ENCODE measurements around the gene CYP2C18.
"Not testable (repeated sequence)": the region's sequence is repeated elsewhere in the genome, so short reads cannot be mapped to it uniquely, and the experiment has no call there.

CYP2C18 gene

DNA sequence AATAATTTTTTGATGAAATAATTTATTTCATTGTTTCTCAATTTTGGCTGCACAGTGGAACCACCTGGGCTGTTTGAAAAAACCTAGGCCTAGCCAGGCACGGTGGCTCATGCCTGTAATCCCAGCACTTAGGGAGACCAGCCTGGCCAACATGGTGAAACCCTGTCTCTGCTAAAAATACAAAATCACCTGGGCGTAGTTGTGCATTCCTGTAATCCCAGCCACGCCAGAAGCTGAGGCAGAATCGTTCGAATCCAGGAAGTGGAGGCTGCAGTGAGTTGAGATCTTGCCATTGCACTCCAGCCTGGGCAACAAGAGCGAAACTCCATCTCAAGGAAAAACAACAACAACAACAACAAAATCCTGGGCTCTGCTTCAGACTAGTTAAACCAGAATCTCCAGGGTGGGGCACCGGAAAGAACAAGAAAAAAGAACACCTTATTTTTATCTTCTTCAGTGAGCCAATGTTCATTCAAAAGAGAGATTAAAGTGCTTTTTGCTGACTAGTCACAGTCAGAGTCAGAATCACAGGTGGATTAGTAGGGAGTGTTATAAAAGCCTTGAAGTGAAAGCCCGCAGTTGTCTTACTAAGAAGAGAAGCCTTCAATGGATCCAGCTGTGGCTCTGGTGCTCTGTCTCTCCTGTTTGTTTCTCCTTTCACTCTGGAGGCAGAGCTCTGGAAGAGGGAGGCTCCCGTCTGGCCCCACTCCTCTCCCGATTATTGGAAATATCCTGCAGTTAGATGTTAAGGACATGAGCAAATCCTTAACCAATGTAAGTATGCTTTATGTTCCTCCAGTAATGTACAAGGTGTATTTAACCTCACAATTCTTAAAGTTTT is at the start of gene CYP2C18:
CYP2C18 (plus strand) TSS at position 516 of the 841 bp plus-strand sequence; CDS start at position 607, 91 bp downstream.
- DNase-seq (ENCODE audit: low spot score), result no peak

DNA sequence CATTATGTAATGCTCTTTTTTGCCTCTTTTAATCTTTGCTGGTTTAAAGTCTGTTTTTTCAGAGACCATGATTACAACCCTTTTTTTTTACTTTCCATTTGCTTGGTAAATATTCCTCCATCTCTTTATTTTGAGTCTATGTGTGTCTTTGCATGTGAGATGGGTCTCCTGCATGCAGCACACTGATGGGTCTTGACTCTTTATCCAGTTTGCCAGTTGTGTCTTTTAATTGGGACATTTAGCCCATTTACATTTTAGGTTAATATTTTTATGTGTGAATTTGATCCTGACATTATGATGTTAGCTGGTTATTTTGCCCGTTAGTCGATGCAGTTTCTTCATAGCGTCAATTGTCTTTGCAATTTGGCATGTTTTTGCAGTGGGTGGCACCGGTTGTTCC is 45.4 kb upstream of the CYP2C18 start:
- DNase-seq (ENCODE audit: low spot score), result not testable (repeated sequence)

DNA sequence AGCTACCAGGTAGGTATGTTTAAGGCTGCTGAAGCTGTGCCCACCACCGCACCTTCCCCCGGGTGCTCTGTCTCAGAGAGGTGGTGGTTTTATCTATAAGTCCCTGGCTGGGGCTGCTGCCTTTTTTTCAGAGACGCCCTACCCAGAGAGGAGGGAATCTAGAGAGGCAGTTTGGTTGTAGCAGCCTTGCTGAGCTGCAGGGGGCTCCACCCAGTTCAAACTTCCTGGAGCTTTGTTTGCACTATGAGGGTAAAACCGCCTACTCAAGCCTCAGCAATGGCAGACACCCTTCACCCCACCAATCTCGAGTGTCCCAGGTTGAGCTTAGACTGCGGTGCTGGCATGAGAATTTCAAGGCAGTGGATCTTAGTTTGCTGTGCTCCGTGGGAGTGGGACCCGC is 43.6 kb upstream of the CYP2C18 start:
- DNase-seq (ENCODE audit: low spot score), result no peak

DNA sequence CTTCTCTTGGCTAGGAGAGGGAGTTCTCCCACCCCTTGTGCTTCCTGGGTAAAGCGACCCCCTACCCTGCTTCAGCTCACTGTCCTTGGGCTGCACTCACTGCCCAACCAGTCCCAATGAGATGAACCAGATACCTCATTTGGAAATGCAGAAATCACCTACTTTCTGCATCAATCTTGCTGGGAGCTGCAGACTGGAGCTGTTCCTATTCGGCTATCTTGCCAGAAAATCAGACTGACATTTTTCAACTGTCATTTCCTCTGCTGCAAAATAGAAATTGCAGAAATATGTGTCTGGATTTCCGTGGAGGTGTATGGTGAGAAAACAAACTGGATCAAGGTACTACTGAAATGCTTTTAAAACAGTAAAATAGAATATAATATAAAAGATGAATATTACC is 43.0 kb upstream of the CYP2C18 start:
- no peak for DNase-seq (ENCODE audit: low spot score)

DNA sequence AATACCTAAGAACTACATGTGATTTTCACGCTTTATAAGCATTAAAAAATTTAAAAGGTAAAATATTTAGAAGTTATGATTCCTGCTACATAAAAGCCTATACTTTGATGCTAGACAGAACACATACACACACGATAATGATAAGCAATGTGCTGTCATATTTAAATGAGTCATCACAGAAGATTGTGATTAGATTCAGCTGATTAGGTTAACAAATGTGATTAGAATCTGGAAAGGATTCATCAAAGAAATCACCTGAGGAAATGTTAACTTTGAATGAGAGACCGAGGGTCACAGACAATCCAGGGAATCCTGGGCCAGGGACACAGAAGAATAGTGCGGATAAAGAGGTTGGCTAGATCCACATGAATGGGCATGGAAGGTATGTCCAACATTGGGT is 42.0 kb upstream of the CYP2C18 start:
- DNase-seq (ENCODE audit: low spot score), result no peak

DNA sequence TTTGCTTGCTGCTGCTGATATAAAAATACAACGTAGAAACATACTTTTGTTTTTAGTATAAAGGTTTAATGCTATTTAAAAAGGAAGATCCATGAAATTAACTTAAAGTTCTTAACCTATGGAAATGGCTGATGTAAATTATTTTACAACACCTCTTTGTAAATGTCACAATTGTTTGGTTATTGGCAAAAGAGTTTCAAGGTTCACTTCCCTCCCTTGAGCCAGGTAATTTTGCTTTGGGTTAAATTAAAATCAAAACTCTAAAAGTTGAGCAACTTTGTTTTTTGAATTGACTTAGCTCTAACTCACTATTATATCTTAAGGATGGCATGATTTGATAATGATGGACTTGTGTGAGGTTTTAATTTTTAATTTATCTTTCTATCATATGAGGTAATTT is 39.2 kb upstream of the CYP2C18 start:
- DNase-seq (ENCODE audit: low spot score), result no peak

DNA sequence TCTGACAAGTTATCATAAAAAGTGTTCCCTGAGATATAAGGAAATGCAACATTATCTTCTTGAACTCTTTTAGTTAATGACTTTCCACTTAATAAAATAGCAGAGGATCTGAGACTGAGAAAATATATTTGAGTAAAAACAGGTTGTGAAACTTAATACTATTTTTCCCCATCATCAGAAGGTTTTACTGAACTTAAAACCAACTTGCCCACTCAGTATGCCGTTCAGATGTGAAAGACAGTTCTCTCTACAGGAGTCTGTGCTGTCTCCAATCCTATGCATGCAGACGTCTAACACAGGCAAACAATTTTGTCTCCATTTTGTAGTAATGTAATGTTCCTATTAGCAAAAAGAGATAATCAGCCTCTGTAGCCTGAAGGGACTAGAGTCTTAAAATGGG is 38.2 kb upstream of the CYP2C18 start:
- no peak for DNase-seq (ENCODE audit: low spot score)

DNA sequence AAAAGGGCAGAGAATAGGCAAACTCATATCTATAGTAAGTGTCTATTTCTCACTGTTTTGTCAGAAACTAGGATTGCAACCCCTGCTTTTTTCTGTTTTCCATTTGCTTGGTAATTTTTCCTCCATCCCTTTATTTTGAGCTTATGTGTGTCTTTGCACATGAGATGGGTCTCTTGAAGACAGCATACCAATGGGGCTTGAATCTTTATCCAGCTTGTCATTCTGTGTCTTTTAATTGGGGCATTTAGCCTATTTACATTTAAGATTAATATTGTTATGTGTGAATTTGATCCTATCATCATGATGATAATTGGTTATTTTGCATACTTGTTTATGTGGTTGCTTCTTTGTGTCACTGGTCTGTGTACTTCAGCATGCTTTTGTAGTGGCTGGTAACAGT is 28.3 kb upstream of the CYP2C18 start:
- DNase-seq (ENCODE audit: low spot score), result not testable (repeated sequence)

DNA sequence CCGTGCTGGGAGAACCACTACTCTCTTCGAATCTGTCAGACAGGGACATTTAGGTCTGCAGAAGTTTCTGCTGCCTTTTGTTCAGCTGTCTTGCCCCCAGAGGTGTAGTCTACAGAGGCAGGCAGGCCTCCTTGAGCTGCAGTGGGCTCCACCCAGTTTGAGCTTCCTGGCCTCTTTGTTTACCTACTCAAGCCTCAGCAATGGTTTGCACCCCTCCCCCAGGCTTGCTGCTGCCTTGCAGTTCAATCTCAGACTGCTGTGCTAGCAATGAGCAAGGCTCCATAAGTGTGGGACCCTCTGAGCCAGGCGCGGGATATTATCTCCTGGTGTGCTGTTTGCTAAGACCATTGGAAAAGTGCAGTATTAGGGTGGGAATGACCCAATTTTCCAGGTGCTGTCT is 20.5 kb upstream of the CYP2C18 start:
- not testable (repeated sequence) for DNase-seq (ENCODE audit: low spot score)

DNA sequence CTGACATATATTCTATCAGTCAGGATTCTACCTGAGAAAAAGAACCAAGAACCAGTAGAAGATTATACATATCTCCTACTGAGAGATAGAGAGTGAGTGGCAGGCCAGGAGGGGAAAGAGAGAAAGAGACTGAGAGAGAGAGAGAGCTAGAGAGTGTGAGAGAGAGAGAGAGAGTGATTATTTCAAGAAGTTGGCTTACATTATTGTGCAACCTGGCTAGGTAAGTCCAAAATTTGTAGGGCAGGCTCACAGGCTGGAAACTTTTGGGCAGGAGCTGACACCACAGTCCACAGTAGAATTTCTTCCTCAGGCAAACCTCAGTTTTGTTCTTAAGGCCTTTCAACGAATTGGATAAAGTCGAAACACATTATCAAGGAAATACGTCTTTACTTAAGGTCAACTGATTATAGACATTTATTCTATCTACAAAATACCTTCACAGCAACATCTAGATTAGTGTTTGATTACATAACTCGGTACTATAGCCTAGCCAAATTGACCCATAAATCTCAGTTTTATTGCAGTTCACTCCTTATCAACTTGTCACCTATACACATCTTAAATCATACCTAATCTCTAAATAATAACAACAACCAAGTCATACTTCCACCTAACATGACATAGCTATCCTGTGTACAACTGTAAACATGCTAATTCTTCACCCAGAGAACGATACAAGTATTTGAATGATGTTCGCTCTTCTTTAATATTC is 17.0 kb upstream of the CYP2C18 start:
- DNase-seq (ENCODE audit: low spot score), result no peak

DNA sequence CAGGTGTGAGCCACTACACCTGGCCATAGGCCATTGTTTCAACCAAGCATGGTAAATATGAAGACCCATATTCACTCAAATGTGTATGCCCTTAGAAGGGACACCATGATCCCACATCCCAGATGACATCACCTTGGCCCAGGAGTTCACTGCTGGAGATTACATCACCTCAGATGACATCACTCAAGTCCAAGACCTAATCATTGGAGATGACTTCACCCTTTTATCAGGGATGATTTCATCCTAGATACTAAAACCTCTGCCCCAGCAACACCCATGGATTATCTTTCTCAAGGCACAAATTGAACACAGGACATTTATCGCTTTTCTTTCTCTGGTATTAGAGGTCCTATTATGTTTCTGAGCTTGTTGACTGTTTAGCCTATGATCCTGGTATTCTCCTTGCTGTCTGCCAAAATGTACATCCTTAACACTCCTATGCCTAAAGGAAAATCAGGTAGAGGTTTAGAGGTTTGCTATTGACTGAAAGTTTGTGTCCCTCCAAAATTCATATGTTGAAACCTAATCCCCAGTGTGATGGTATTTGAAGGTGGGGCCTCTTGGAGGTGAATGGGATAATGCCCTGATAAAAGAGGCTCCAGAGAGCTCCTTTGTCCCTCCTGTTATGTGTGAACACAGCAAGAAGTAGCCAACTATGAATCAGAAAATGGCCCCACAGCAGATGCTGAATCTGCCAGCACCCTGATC is 9.8 kb upstream of the CYP2C18 start:
- no peak for DNase-seq (ENCODE audit: low spot score)

DNA sequence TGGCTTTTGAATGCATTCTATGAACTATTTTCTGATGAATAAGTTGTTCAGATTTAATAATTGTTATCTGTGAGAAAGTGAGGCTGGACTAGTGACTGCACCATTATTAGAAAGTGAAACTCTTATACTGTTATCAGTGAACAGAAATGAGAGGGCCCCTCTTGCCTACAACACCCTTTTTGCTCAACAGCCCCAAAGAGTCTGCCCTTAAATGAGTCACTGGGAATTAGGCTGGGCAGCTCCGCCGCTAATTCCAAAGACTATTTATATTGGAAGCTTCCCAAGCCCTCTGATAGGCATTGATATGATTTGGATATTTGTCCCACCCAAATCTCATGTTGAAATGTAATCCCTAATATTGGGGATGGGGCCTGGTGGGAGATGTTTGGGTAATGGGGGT is 7.0 kb upstream of the CYP2C18 start:
- no peak for DNase-seq (ENCODE audit: low spot score)

DNA sequence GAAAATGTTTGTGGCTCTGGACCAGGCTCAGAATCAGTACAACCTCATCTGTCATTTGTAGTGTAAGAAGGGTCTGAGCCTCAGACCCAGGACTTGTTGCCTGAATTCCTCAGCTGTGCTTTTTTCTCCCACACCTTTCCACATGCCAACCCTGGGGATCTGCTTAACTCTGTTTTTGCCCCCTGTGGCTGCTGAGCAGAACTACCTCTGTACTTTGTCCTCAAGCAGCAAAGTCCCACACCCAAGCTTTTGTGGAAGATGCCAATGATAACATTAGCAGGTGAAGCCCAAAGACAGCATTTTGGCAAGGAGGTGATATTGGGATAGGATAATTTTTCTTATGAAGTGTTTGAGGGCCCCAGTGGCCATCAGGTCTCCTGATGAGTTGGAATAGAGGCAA is 5.8 kb upstream of the CYP2C18 start:
- DNase-seq (ENCODE audit: low spot score), result no peak

DNA sequence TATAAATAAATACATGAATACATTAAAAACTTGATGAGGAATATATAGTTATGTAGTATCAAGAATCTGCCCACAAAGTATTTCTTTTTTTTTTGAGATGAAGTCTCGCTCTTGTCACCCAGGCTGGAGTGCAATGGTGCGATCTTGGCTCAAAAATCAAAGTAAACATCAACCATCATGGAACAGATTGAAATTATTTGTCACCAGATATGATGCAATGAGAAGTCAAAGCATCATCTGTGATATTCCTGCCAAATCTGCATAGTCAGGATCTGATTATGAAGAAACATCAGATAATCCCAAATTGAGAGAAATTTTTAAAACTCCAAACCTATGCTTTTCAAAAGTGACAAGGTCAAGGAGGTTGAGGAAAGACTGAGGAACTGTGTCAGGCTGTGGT is 5.1 kb upstream of the CYP2C18 start:
- DNase-seq (ENCODE audit: low spot score), result no peak

DNA sequence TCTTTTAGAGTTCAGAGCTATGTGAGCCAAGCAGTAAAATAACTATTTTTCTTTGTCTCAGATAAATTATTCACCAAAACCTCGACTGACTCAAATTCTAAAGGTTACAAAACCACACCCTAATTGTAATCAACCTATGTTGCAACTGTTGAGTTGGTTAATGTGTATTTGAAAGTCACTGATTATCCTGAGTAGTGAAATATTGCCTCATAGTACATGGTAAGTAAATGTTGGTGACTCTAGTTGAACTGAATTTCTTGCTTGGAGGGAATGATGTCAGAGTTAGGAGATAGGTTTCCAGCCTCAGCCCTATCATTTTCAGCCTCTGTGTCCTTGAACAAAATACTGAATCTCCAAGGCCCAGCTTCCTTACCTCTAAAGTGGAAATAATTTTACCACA is 3.0 kb upstream of the CYP2C18 start:
- no peak for DNase-seq (ENCODE audit: low spot score)

DNA sequence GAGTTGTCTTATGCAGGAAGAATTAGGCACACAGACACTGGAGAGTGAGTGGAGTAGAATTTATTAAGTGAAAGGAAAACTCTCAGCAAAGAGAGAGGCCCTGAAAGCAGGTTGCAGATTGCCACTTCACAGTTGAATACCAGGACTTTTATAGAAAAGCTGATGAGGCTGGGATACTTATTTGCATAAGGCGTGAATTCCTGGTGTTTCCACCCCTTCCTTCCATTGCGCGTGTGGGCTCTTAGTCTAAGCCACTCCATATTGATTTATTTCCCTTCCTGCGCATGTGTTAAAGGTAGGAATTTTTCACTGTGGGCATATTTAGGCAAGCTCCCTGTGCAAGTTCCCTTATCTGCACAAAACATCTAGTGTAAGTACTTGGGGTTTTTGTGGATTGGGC is 893 bp upstream of the CYP2C18 start:
- not testable (repeated sequence) for DNase-seq (ENCODE audit: low spot score)

DNA sequence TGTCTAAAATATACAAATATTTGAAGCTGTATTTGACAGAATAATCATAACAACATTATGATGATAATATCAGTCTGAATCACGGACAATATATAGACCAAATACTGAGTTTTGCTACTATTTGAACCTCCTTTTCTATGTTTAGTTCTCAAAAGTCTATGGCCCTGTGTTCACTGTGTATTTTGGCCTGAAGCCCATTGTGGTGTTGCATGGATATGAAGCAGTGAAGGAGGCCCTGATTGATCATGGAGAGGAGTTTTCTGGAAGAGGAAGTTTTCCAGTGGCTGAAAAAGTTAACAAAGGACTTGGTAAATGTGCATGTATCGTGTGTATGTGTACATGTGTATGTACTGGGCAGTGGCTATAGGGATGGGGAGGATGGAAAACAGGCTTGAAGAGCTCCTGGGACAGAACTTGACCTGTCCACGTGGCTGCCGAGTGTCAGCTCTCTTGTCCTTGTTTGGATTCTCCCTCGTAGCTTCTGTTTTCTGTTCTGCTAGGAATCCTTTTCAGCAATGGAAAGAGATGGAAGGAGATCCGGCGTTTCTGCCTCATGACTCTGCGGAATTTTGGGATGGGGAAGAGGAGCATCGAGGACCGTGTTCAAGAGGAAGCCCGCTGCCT is 4.2 kb downstream of the CYP2C18 start:
- DNase-seq (ENCODE audit: low spot score), result no peak

DNA sequence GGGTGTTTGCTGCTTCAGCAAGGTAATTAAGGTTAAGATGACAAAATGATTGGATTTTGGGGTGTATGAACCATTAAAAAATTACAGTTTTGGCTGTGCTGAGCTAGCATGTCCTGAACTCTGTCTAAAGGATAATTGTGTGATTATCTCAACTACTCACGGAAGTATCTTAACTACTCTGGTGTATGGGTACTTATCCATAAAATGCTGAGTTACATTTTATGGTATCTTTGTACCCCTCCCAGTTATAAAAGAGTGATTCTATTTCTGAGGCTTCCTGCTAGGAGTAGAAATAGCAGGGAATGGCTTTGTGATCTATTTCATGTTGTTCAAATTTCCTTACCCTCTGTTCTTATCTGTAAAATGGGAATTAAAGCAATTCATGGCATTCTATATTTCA is 22.6 kb downstream of the CYP2C18 start:
- no peak for DNase-seq (ENCODE audit: low spot score)

DNA sequence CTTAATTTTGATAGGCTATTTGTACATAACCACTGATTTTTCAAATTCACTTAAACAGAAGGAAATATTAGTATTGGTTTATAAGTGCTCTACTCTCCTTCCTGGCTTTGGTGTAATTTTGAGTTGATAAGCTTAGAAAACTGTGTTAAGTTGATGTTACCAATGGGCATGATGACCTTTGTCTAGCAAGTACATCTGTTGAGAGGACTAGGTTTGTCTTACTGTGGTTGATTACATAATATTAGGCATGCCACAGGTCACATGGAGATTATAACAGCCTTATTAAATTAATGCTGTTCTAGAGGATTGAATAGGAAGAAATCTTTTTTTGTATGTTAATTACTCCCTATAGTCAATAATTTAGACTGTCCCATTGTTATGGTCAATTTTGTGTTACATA is 27.0 kb downstream of the CYP2C18 start:
- DNase-seq (ENCODE audit: low spot score), result no peak

DNA sequence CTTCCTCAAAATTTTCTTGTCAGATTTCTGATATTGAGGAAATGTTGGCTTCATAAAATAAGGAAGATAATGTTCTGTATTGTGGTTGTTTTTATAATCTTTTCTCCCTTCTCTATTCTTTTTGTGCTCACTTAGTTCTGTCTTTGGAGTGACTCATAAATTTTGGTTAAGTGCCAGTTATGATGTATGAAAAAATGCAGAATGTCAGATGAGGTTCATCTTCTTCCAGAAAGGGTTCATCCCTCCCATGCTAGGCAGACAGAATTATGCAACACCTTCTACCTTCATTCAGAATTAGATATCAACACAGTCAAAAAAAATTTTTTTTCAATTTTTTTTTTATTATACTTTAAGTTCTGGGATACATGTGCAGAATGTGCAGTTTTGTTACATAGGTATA is 42.3 kb downstream of the CYP2C18 start:
- DNase-seq (ENCODE audit: low spot score), result no peak

DNA sequence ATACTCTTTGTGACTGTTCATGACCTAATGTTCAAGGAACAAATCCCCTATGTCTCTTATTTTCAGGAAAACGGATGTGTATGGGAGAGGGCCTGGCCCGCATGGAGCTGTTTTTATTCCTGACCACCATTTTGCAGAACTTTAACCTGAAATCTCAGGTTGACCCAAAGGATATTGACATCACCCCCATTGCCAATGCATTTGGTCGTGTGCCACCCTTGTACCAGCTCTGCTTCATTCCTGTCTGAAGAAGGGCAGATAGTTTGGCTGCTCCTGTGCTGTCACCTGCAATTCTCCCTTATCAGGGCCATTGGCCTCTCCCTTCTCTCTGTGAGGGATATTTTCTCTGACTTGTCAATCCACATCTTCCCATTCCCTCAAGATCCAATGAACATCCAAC is 51.7 kb downstream of the CYP2C18 start:
- no peak for DNase-seq (ENCODE audit: low spot score)

DNA sequence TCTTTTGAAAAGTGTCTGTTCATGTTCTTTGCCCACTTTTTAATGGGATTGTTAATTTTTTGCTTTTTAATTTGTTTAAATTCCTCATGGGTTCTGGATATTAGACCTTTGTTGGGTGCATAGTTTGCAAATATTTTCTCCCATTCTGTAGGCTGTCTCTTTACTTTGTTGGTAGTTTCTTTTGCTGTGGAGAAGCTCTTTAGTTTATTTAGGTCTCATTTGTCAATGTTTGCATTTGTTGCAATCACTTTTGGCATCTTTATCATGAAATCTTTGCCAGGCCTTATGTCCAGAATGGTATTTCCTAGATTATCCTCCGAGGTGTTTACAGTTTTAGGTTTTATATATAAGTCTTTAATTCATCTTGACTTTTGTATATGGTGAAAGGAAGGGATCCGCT is 55.1 kb downstream of the CYP2C18 start:
- DNase-seq (ENCODE audit: low spot score), result no peak

DNA sequence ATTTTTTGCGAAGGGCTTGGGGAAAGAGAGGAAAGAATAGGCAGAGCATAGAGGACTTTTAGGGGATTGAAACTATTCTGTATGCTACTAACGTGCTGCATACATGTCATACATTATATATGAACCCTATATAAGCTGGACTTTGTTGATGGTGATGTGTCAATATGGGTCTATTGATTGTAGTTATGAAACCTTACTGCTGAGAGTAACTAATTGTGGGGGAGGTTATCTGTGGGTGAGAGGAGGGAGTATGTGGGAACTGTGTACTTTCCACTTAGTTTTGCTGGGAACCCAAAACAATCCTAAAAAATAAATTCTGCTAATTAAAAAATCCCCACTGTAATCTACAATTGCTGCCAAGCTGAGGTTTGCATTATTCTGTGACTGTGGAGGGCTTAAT is 63.6 kb downstream of the CYP2C18 start:
- DNase-seq (ENCODE audit: low spot score), result no peak

All from CD4-positive, alpha-beta T cell treated with Interleukin-6 at 100 ng/mL for 8 hours (primary cell).